ENCODE results near the gene NINL.

- TF ChIP-seq, protein P1, sequence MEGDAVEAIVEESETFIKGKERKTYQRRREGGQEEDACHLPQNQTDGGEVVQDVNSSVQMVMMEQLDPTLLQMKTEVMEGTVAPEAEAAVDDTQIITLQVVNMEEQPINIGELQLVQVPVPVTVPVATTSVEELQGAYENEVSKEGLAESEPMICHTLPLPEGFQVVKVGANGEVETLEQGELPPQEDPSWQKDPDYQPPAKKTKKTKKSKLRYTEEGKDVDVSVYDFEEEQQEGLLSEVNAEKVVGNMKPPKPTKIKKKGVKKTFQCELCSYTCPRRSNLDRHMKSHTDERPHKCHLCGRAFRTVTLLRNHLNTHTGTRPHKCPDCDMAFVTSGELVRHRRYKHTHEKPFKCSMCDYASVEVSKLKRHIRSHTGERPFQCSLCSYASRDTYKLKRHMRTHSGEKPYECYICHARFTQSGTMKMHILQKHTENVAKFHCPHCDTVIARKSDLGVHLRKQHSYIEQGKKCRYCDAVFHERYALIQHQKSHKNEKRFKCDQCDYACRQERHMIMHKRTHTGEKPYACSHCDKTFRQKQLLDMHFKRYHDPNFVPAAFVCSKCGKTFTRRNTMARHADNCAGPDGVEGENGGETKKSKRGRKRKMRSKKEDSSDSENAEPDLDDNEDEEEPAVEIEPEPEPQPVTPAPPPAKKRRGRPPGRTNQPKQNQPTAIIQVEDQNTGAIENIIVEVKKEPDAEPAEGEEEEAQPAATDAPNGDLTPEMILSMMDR (IDR thresholded peaks at IDR 0.05 in 8 of 11, conservative IDR thresholded peaks at IDR 0.05 in 3 of 11): no peak
- no peak for TF ChIP-seq POLR2A (IDR thresholded peaks at IDR 0.05)
These were observed 106.3 kb downstream of the NINL start for GRCh38 chr20:25478889-25479568.

All from spleen (tissue), 7 donors.